ENCODE data around the gene SUPT3H. TPM values are rescaled to one million over a fixed set of nuclear protein-coding genes. Genes with fewer than 3 reads are reported as not detected.

Gene SUPT3H
- polyA plus RNA-seq, 1 donor (not counting 4 experiments of a cell fraction or from before 2014, with no cell fraction given): 7.6 TPM

DNA sequence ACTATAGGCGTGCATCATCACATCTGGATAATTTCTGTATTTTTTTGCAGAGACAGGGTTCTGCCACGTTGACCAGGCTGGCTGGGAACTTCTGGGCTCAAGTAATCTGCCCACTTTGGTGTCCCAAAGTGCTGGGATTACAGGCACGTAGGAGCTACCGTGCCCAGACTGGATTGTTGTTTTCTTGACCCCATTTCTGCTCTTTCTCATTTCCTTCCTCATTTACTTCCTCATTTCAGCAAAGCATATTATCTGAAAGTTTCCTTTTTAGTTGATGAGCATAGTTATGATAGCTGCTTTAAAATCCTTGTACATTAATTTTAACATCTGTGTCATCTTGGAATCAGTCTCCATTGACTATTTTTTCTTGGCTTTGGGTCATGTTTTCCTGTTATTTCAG lies 350.6 kb downstream of the SUPT3H start:
- no peaks in the 10 kb centered on the region for H3K9me1 ChIP-seq (ENCODE audit: control insufficient read depth, extremely low read depth, insufficient read depth, low read length)
- H3K9me3 ChIP-seq (ENCODE audit: control insufficient read depth, low read depth, low read length): no peaks in the 10 kb centered on the region
- H3K4me2 ChIP-seq (ENCODE audit: control insufficient read depth, extremely low read depth, insufficient read depth, low read depth, low read length): no peak overlapping the region
- no peaks in the 10 kb centered on the region for H3K27me3 ChIP-seq (ENCODE audit: control insufficient read depth, extremely low read depth, insufficient read depth, low read length)
- H3K9ac ChIP-seq (ENCODE audit: control insufficient read depth, extremely low read depth, insufficient read depth, low read length): no peak overlapping the region
- no peaks in the 10 kb centered on the region for H3K36me3 ChIP-seq (ENCODE audit: control insufficient read depth in 2 of 2, extremely low read depth in 1 of 2, insufficient read depth in 2 of 2, low read length in 2 of 2)
- dilution Hi-C loops (cut with MboI; ENCODE audit: extremely low pct_ligation_motif_present, low sequenced_read_pairs): no loop called here
- H3K79me2 ChIP-seq (ENCODE audit: control insufficient read depth, insufficient read depth, low read length): no peaks in the 10 kb centered on the region
- H3K4me1 ChIP-seq (ENCODE audit: control insufficient read depth, extremely low read depth, insufficient read depth, low read length): no peaks in the 10 kb centered on the region
- DNase-seq (ENCODE audit: low read depth, low spot score): no peak
- TF ChIP-seq EZH2 (IDR thresholded peaks at IDR 0.05; ENCODE audit: low read length): no peak
- TF ChIP-seq, protein P1, sequence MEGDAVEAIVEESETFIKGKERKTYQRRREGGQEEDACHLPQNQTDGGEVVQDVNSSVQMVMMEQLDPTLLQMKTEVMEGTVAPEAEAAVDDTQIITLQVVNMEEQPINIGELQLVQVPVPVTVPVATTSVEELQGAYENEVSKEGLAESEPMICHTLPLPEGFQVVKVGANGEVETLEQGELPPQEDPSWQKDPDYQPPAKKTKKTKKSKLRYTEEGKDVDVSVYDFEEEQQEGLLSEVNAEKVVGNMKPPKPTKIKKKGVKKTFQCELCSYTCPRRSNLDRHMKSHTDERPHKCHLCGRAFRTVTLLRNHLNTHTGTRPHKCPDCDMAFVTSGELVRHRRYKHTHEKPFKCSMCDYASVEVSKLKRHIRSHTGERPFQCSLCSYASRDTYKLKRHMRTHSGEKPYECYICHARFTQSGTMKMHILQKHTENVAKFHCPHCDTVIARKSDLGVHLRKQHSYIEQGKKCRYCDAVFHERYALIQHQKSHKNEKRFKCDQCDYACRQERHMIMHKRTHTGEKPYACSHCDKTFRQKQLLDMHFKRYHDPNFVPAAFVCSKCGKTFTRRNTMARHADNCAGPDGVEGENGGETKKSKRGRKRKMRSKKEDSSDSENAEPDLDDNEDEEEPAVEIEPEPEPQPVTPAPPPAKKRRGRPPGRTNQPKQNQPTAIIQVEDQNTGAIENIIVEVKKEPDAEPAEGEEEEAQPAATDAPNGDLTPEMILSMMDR (optimal IDR thresholded peaks at IDR 0.05 in 1 of 3, IDR thresholded peaks at IDR 0.05 in 1 of 3, conservative IDR thresholded peaks at IDR 0.05 in 1 of 3; ENCODE audit: extremely low read depth in 1 of 3, insufficient read depth in 2 of 3, low read length in 3 of 3): no peak
- H2AFZ ChIP-seq (ENCODE audit: control insufficient read depth, low read length): no peak overlapping the region
- H4K20me1 ChIP-seq (ENCODE audit: control insufficient read depth, extremely low read depth, insufficient read depth, low read length): no peaks in the 10 kb centered on the region
- no peak overlapping the region for H3K27ac ChIP-seq (ENCODE audit: control insufficient read depth, insufficient read depth, low read length)
- no peak for FAIRE-seq
- no peak overlapping the region for H3K4me3 ChIP-seq (ENCODE audit: control insufficient read depth in 2 of 3, extremely low read depth in 1 of 3, insufficient read depth in 2 of 3, low read depth in 1 of 3, low read length in 3 of 3)

DNA sequence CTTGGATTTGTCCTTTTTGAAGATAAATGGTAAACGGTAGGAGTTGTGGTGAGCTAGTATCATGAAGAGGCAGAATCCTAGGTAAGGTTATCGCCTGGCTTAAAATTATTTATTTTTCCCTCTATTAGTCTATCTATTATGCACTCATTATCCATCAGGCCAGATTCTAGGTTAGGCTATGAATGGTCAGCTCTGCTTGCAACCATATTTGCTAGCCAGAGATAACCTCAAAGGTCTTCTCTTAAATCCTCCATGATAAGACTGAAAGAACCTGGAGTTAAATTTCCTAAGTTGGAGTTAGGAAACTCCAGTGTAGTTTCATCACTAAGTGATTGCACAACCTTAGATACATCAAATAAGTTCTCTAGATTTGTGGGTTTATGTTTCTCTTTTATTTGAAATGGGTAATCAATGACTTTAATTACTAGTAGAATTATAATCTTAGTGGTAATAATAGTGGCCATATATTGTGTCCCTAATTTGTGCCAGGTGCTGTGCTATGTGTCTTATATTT lies 351.7 kb downstream of the SUPT3H start:
- FAIRE-seq (no peak), DNase-seq (ENCODE audit: low read depth, low spot score) (no peak)
- no peaks in the 10 kb centered on the region for H3K4me1 ChIP-seq (ENCODE audit: control insufficient read depth, extremely low read depth, insufficient read depth, low read length)
- TF ChIP-seq EZH2 (IDR thresholded peaks at IDR 0.05; ENCODE audit: low read length): no peak
- TF ChIP-seq, protein P1 (optimal IDR thresholded peaks at IDR 0.05 in 1 of 3, IDR thresholded peaks at IDR 0.05 in 1 of 3, conservative IDR thresholded peaks at IDR 0.05 in 1 of 3; ENCODE audit: extremely low read depth in 1 of 3, insufficient read depth in 2 of 3, low read length in 3 of 3): no peak
- H3K79me2 ChIP-seq (ENCODE audit: control insufficient read depth, insufficient read depth, low read length): no peaks in the 10 kb centered on the region
- H2AFZ ChIP-seq (ENCODE audit: control insufficient read depth, low read length): no peak overlapping the region
- H3K4me2 ChIP-seq (ENCODE audit: control insufficient read depth, extremely low read depth, insufficient read depth, low read depth, low read length): no peak overlapping the region
- no peaks in the 10 kb centered on the region for H3K9me3 ChIP-seq (ENCODE audit: control insufficient read depth, low read depth, low read length)
- no peaks in the 10 kb centered on the region for H3K27me3 ChIP-seq (ENCODE audit: control insufficient read depth, extremely low read depth, insufficient read depth, low read length)
- H3K27ac ChIP-seq (ENCODE audit: control insufficient read depth, insufficient read depth, low read length): no peak overlapping the region
- dilution Hi-C loops (cut with MboI; ENCODE audit: extremely low pct_ligation_motif_present, low sequenced_read_pairs): no loop called here
- H3K9me1 ChIP-seq (ENCODE audit: control insufficient read depth, extremely low read depth, insufficient read depth, low read length): no peaks in the 10 kb centered on the region
- H4K20me1 ChIP-seq (ENCODE audit: control insufficient read depth, extremely low read depth, insufficient read depth, low read length): no peaks in the 10 kb centered on the region
- no peak overlapping the region for H3K9ac ChIP-seq (ENCODE audit: control insufficient read depth, extremely low read depth, insufficient read depth, low read length)
- H3K36me3 ChIP-seq (ENCODE audit: control insufficient read depth in 2 of 2, extremely low read depth in 1 of 2, insufficient read depth in 2 of 2, low read length in 2 of 2): no peaks in the 10 kb centered on the region
- no peak overlapping the region for H3K4me3 ChIP-seq (ENCODE audit: control insufficient read depth in 2 of 3, extremely low read depth in 1 of 3, insufficient read depth in 2 of 3, low read depth in 1 of 3, low read length in 3 of 3)
